GM23338 (cell line): Measurements from ENCODE around the gene FAM20A.

Experiments used
- CREB1 ChIP-seq: fragments of 250-450 bp; sonication (Bioruptor Pico); IDR thresholded peaks from 2 replicates; pipeline ENCODE4 v1.5.0; 2020; ENCODE audit warnings: low read depth, mild to moderate bottlenecking, moderate library complexity
- CTCF ChIP-seq, 2 experiments: fragments of 200-600 bp in 1 of 2; sonication (generic) in 1 of 2; conservative IDR thresholded peaks; 2 replicates each; pipeline versions ENCODE4 v1.5.1 to v1.6.1; 2016 to 2017; ENCODE audit warnings: antibody characterized with exemption in 2 of 2, low read depth in 2 of 2, mild to moderate bottlenecking in 2 of 2, moderate library complexity in 1 of 2
- EZH2 ChIP-seq: fragments of 200-600 bp; sonication (generic); IDR thresholded peaks from one replicate; pipeline ENCODE4 v1.8.0; 2017; ENCODE audit warnings: antibody characterized with exemption, mild to moderate bottlenecking, low read depth; ENCODE audit not compliant: unreplicated experiment
- EZH2phosphoT487 ChIP-seq: fragments of 200-600 bp; sonication (generic); IDR thresholded peaks from one replicate; pipeline ENCODE4 v1.8.1; 2018; ENCODE audit warnings: antibody characterized with exemption; ENCODE audit not compliant: unreplicated experiment
- JUNB ChIP-seq: IDR thresholded peaks from one replicate; pipeline ENCODE4 v1.6.1; 2016; ENCODE audit warnings: antibody characterized with exemption; ENCODE audit not compliant: unreplicated experiment
- POLR2AphosphoS5 ChIP-seq: IDR thresholded peaks from 2 replicates; pipeline ENCODE4 v1.6.1; 2016; ENCODE audit warnings: antibody characterized with exemption, low read depth
- REST ChIP-seq: IDR thresholded peaks from one replicate; pipeline ENCODE4 v1.6.1; 2018; ENCODE audit warnings: antibody characterized with exemption; ENCODE audit not compliant: unreplicated experiment

GRCh38 chr17:68579194-68579927 lies 21.8 kb downstream of the FAM20A start:
- TF ChIP-seq CTCF (conservative IDR thresholded peaks at IDR 0.05; ENCODE audit: low read depth in 2 of 2) (no peak), EZH2 (no peak), EZH2phosphoT487 (no peak), POLR2AphosphoS5 (no peak), JUNB (no peak), REST (no peak), CREB1 (CRISPR knock-in tag) (no peak)
